GM18505 (cell line): Measurements from ENCODE around the gene NLGN4Y.

Experiments used
- ATAC-seq: cut with Tn5 transposase; IDR thresholded peaks from one replicate; pipeline ENCODE4 v1.9.1; 2021; ENCODE audit not compliant: unreplicated experiment
- POLR2A ChIP-seq: IDR thresholded peaks from 4 replicates; pipeline ENCODE4 v1.6.1; 2011; ENCODE audit warnings: borderline replicate concordance; ENCODE audit not compliant: insufficient read depth, insufficient read length; ENCODE audit errors: extremely low read depth

The NLGN4Y gene

GRCh38 chrY:14763600-14763999, 239.3 kb downstream of the NLGN4Y start:
- no peak for ATAC-seq
- no peak for TF ChIP-seq POLR2A

GRCh38 chrY:14778208-14778607, 253.9 kb downstream of the NLGN4Y start:
- no peak for ATAC-seq
- no peak for TF ChIP-seq POLR2A

- ATAC-seq = no peak
- no peak for TF ChIP-seq POLR2A
These were observed 268.8 kb downstream of the NLGN4Y start for GRCh38 chrY:14793104-14793503.

- no peak for ATAC-seq
- TF ChIP-seq POLR2A = no peak
These were observed 269.3 kb downstream of the NLGN4Y start for GRCh38 chrY:14793674-14794073.

- TF ChIP-seq POLR2A = no peak
- ATAC-seq = no peak
These were observed 273.7 kb downstream of the NLGN4Y start for GRCh38 chrY:14798010-14798409.

- ATAC-seq = no peak
- TF ChIP-seq POLR2A = no peak
These were observed 276.8 kb downstream of the NLGN4Y start for GRCh38 chrY:14801096-14801495.

- TF ChIP-seq POLR2A = no peak
- no peak for ATAC-seq
These were observed 277.8 kb downstream of the NLGN4Y start for GRCh38 chrY:14802125-14802524.

- ATAC-seq = no peak
- no peak for TF ChIP-seq POLR2A
These were observed 279.7 kb downstream of the NLGN4Y start for GRCh38 chrY:14804041-14804440.

- ATAC-seq = no peak
These were observed 294.1 kb downstream of the NLGN4Y start for GRCh38 chrY:14818452-14818851.

GRCh38 chrY:14822201-14822600, 297.9 kb downstream of the NLGN4Y start:
- no peak for TF ChIP-seq POLR2A
- no peak for ATAC-seq

More at GRCh38 chrY:14818452-14818851, 294.1 kb downstream of the NLGN4Y start:
- no peak for TF ChIP-seq POLR2A

- TF ChIP-seq POLR2A = no peak
- no peak for ATAC-seq
These were observed 298.6 kb downstream of the NLGN4Y start for GRCh38 chrY:14822906-14823305.

GRCh38 chrY:14824583-14824982, 300.3 kb downstream of the NLGN4Y start:
- no peak for ATAC-seq
- no peak for TF ChIP-seq POLR2A

- no peak for ATAC-seq
- no peak for TF ChIP-seq POLR2A
These were observed 301.4 kb downstream of the NLGN4Y start for GRCh38 chrY:14825728-14826127.

- no peak for TF ChIP-seq POLR2A
These were observed 304.2 kb downstream of the NLGN4Y start for GRCh38 chrY:14828531-14828930.

GRCh38 chrY:14829366-14829885, 305.1 kb downstream of the NLGN4Y start:
- no peak for ATAC-seq
- no peak for TF ChIP-seq POLR2A

More at GRCh38 chrY:14828531-14828930, 304.2 kb downstream of the NLGN4Y start:
- no peak for ATAC-seq
